HG03060 (cell line): ENCODE results near the gene RCOR1.

ENCODE experiments used
- ATAC-seq: cut with Tn5 transposase; IDR thresholded peaks from one replicate; pipeline ENCODE4 v1.9.1; 2021; ENCODE audit warnings: low read depth, moderate number of reproducible peaks; ENCODE audit not compliant: unreplicated experiment

Gene RCOR1

DNA sequence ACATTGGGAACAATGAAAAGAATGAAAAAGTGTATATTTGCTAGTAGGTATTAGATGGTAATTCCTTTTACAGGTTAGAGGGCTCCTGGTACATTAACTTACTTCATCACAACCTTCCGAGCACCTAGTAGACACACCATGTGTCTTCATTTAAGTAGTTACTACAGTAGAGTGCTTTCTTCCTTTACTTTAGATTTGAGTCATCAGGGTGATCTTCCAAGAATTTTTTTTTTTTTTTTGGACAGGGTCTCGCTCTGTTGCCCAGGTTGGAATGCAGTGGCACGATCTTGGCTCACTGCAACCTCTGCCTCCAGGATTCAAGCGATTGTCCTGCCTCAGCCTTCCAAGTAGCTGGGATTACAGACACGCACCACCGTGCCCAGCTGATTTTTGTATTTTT, 105.1 kb downstream of the RCOR1 start:
- ATAC-seq, result no peak

DNA sequence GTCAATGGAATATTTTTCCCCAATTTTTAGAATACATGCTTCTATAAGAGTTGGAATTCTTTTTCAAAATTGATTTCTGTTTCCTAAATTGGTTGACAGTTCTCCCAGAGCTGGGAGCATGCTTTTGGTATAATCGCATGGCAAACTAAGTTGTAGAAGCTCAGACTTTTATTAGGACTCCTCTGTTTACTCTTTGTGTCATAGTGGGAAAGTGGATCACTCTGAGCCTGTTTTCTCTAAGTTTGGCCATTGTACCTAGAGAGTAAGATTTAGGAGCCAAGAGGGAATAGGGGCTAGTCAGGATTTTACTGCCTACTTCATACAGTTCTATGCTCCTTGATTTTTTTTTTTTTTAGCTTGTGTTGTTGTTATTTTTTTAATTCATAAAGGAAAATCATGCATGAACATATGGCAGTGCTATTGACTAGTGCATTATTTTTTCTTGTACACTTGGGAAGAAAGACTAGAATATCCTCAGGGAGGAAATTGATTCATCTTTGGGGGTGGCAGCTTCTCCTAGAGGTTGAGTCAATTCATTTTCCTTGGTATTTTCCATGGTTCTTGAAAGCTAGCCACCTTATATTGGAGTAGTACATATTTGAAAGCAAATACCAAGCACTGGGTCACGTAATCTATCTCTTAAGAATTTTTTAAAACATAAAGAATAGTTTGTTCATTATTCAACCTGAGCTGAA, 107.1 kb downstream of the RCOR1 start:
- ATAC-seq, result no peak

GRCh38 chr14:102708494-102708893, 116.0 kb downstream of the RCOR1 start:
- no peak for ATAC-seq

- no peak for ATAC-seq
Observed at GRCh38 chr14:102711207-102711606, 118.8 kb downstream of the RCOR1 start.

DNA sequence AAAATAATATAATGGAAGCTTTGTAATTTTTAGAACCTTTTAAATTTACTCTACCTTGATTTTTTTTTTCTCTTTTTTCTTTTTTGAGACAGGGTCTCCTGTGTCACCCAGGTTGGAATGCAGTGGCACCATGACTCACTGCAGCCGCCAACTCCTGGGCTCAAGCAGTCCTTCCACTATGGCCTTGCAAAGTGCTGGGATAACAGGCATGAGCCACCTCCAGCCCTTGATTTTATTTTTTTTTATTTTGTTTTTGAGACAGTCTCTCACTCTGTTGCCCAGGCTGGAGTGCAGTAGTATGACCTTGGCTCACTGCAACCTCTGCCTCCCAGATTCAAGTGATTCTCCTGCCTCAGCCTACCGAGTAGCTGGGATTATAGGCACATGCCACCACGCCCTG, 119.5 kb downstream of the RCOR1 start:
- no peak for ATAC-seq

DNA sequence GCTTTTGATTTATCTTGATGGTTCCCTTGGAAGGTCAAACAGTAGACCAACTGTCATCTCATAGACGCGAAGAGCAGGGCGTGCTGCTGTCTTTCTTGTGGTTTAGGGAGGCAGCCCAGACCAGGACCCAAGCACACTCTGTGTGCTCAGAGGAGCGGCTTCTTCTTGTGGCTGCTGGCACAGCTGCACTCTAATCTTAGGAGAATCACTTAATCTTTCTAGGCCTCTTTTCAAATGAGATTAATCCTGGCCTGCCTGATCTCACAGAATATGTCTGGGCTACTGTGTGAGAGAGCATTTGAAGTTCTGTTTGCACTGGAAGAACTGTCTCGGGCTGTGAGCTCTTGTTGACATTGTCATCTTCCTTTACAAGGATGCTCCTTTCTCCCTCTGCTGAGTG, 124.8 kb downstream of the RCOR1 start:
- ATAC-seq, result no peak

DNA sequence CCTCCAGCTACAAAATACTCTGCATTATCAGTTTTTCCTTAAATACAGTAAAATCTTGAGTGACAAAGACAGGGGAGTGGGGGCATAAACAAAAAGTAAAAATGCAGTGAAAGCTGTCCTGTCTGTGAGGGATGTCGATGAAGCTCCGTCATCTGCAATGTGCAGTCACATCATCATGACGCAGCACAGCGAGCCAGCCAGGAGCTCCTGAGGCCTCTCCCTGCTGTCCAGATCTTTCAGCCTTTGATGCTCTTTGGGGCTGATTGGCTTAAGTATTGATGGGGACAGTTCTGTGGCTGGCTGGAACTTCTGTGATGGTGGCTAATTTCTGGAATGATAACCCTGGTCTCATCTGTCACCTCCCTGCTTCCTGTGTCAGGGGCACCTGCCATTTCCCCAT, 130.2 kb downstream of the RCOR1 start:
- ATAC-seq, result no peak

DNA sequence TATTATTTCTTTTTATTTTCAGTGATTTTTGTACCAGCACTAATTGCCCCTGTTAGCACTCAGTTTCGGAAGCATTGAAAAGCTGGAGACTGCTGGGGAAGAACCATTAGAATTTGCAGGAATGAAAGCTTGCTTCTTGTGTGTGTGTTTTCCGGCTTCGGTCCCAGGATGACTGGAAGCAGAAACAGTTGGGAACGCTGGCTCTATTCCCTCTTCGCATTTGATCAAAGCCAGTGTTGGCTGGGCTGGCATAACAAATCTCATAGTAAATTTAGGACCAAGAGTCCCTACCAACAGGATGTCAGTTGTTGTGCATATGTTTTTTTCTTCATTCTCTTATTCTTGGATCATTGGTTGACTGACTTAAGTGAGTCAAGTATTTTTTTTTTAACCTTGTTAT, 131.2 kb downstream of the RCOR1 start:
- ATAC-seq, result no peak

GRCh38 chr14:102726191-102726949, 133.9 kb downstream of the RCOR1 start:
- ATAC-seq, result no peak

- ATAC-seq, result no peak
Observed at GRCh38 chr14:102727336-102728095, 135.1 kb downstream of the RCOR1 start.

DNA sequence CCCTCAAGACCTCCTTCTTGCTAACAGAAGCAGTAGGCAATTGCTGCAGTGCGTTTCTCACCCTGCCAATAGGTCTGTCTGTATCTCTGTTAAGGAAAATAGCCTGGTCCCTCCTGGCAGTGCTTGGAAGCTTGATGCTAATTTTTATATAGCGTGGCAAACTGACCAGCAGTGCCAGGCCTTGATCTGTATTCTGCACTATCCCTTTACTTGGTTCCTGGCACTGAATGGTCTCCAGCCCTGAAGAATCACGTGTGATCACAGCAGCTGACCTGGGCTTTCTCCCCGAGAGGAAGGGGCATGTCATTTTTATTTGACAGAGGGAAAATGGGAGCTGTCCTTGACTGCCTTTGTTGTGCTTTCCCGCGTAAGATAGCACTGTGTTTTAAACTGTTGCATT, 136.1 kb downstream of the RCOR1 start:
- no peak for ATAC-seq

DNA sequence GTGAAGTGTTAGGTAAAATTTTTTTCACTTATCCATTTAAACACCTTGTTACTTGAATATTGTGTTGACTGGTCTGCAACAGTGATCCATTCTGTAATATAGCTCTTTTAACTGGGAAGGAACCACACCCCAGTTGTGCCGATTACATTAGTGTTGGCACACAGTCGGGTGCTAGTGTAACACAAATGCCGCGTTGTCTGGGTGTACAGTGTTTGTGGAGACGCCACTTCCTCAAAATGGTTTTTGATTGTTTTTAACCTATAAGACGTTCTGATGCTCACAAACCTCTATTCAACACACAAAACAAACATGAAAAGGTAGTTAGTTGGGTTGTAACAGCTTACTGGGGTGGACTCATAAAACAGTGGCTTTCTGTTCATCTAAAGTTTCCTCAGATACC, 136.8 kb downstream of the RCOR1 start:
- ATAC-seq, result no peak

GRCh38 chr14:102729825-102730224, 137.4 kb downstream of the RCOR1 start:
- ATAC-seq, result no peak

DNA sequence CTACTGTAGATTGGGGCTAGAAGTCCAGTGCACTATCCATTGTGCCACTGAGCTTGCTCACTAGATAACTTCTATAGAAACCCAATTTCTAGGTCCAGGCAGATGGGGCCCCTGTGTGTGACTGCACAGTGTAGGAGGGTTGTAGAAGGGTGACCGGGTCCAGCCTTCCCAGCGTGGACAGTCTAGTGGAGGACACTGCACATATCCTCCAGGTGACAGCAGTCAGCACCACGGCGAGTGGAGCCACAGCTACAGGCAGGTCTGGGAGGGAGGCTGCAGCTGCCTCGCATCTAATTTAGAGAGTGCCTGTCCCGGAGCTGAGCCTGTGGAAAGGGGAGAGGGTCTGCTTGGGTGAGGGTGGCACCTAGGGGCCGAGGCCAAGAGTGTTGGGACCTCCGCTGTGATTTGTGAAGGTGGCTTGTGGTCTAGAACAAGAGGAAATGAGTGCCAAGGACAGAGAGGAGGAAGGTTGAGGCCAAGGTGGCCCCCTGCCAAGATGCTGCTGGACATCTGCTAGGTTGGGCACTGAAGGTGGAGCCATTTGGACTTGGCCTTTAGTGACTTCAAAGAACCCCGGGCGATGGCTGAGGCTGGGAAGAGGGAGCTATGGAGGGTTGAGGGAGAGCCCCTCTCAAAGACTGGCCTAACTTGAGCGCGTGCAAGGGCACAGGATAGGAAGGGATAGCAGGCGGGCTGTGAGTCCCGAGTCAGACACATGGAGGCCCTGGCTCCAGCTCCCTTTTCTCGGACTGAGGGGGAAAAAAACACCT, 138.8 kb downstream of the RCOR1 start:
- no peak for ATAC-seq

GRCh38 chr14:102731871-102732800, 139.7 kb downstream of the RCOR1 start:
- no peak for ATAC-seq

DNA sequence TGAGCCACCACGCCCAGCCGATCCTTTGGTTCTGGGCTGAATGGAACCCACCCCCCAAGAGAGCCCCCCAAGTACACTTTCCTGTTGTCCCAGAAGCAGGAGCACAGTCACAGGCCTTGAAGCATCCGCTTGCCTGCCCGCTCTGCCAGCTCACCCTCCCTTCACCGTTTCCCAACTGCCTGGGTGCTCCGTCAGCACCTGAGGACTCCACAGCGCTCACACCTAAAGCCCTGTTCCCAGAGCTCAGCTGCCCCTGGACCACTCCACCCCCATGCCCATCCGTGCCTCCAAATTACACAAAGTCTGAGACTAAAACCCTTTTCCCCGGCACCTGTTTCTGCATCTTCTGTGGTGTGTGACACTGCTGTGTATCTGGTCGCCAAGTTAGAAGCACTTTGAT, 140.5 kb downstream of the RCOR1 start:
- ATAC-seq, result no peak

GRCh38 chr14:102733326-102733725, 140.9 kb downstream of the RCOR1 start:
- no peak for ATAC-seq

DNA sequence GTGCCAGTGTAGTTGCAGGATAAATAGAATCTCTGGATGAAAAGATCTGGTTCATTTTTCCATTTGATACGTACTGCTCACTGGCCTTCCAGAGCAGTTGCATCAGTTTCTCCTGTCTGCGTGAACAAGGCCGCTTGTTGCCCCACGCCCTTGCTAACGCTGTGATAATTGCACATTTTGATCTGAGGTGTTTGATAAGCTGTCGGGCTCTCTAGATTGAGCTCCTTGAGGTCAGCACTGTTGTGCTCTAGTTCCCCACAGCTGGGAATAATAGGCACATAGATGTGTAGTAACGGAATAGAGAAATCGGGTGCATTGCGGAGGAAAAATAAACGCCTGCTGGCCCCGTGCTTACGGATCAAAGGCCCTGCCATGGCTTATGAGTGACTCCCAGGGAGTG, 142.0 kb downstream of the RCOR1 start:
- ATAC-seq, result no peak

DNA sequence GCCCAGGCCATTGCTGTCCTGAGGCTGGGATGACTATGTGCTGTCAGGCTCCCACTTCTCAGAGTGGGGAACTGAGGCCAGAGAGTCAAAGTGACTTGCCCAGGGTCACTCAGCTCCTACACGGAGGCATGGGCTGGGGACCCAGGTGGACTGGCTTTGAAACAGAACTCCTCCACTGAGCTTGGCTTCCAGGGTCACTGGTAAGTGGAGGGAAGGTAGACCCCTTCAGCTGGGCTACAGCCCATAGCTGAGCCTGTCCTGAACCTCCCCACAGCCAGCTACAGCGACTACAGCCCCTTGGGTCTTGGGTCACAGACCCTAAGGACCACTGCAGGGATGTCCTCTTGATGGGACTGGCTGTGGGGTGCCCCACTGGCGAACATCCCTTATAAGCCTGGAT, 144.5 kb downstream of the RCOR1 start:
- ATAC-seq, result no peak
